Panc1 (cell line): ENCODE data around the gene LBHD1. TPM values are rescaled to one million over a fixed set of nuclear protein-coding genes. Genes with fewer than 3 reads are reported as not detected.

ENCODE experiments used
- ATAC-seq: fragments of 200-7000 bp; cut with Tn5 transposase; 2 replicates; pipeline ENCODE4 v1.9.1; 2020; ENCODE audit warnings: mild to moderate bottlenecking, moderate library complexity
- BruUV-seq: library from RNA; stranded (reverse); fragments of 400-500 nt; replicated peaks from 2 replicates; lab custom pipeline; 2021; lab: Mats Ljungman, UMichigan
- CTCF ChIA-PET: fragments of 300-600 bp; sonication (Branson Sonifier 250); formaldehyde crosslinking; loops from one replicate; lab custom pipeline; 2022; ENCODE audit warnings: antibody characterized with exemption; lab: Charles Lee
- POLR2A ChIA-PET: fragments of 300-600 bp; sonication (Branson Sonifier 250); formaldehyde crosslinking; loops from one replicate; lab custom pipeline; 2022; ENCODE audit warnings: antibody characterized with exemption; lab: Charles Lee
- DNase-seq: peaks from one replicate; pipeline ENCODE4 v3.0.0-alpha.2; 2010; ENCODE audit warnings: low read depth, low spot score
- H3K27ac ChIP-seq: 2 replicates; pipeline ENCODE4 v1.5.1; 2011; ENCODE audit warnings: mild to moderate bottlenecking, low read length, inconsistent platforms
- H3K27me3 ChIP-seq: fragments of 200-500 bp; sonication (Bioruptor generic); 2 replicates; pipeline ENCODE4 v1.6.0; 2014; ENCODE audit warnings: low read length, inconsistent platforms; ENCODE audit not compliant: control insufficient read depth, insufficient read depth
- H3K36me3 ChIP-seq: fragments of 200-500 bp; sonication (Bioruptor generic); 2 replicates; pipeline ENCODE4 v1.5.1; 2014; ENCODE audit warnings: inconsistent platforms, mild to moderate bottlenecking, low read length, moderate library complexity; ENCODE audit not compliant: control insufficient read depth, insufficient read depth
- H3K4me1 ChIP-seq: 2 replicates; pipeline ENCODE4 v1.5.1; 2011; ENCODE audit warnings: inconsistent platforms, mild to moderate bottlenecking, low read length, moderate library complexity; ENCODE audit not compliant: control insufficient read depth, insufficient read depth
- H3K4me3 ChIP-seq, 2 experiments: 2 replicates each; pipeline ENCODE4 v1.5.1; 2011 to 2012; ENCODE audit warnings: low read depth in 2 of 2, low read length in 2 of 2, mild to moderate bottlenecking in 2 of 2, inconsistent platforms in 1 of 2, moderate library complexity in 1 of 2
- H3K9me3 ChIP-seq: fragments of 200-500 bp; sonication (Bioruptor generic); 2 replicates; pipeline ENCODE4 v1.5.1; 2014; ENCODE audit warnings: low read depth, mild to moderate bottlenecking, inconsistent platforms, low read length, moderate library complexity; ENCODE audit not compliant: control insufficient read depth, insufficient read depth
- REST ChIP-seq, 2 experiments: IDR thresholded peaks; 2 replicates each; pipeline ENCODE4 v1.6.1; 2011 to 2012; ENCODE audit warnings: low read depth in 2 of 2, control low read depth in 1 of 2, low read length in 1 of 2, mild to moderate bottlenecking in 1 of 2, moderate library complexity in 1 of 2; ENCODE audit not compliant: insufficient read depth in 1 of 2
- in situ Hi-C: cut with HindIII; loops from 2 replicates; pipeline ENCODE4 v1.10.0; 2016; ENCODE audit warnings: low sequenced_read_pairs, low pct_unique_long_range_greater_than_20kb
- intact Hi-C: fragments of 100-400 bp; cut with micrococcal nuclease; formaldehyde crosslinking; loops from one replicate; pipeline ENCODE4 v1.10.0; 2022; ENCODE audit not compliant: unreplicated experiment
- total RNA-seq: library from RNA; stranded (reverse); gene quantifications from one replicate; pipeline ENCODE4 v1.2.1, GENCODE V29; 2021; ENCODE audit not compliant: unreplicated experiment

Gene LBHD1
- total RNA-seq, 1 experiment from 2014 or later = 15.5 TPM

- Histone ChIP-seq H3K27ac (peak overlapping the region; percentile 63), H3K27me3 (no peaks in the 10 kb centered on the region), H3K4me3 (no peak overlapping the region; a peak in 1 of 4 replicates), H3K9me3 (no peaks in the 10 kb centered on the region), H3K36me3 (no peaks in the 10 kb centered on the region; the same call in 1 of the 2 replicates), H3K4me1 (peaks cover 21% of the 10 kb centered on the region)
- no peak for DNase-seq
- intact Hi-C loops (no loop called here), in situ Hi-C loops (no loop called here)
- TF ChIP-seq REST (IDR thresholded peaks at IDR 0.05; ENCODE audit: insufficient read depth in 1 of 2, low read depth in 2 of 2, low read length in 1 of 2) = no peak
- POLR2A ChIA-PET = no interaction called here
- peak; percentile 14; the same call in 1 of the 2 replicates for ATAC-seq
- CTCF ChIA-PET = interaction anchor here (0.7 kb wide), 1 partner anchor 189 kb away, joined by 3 read pairs; no protein-coding TSS in a partner anchor
- no TSS peak for BruUV-seq
Measured at GRCh38 chr11:62613291-62613778, 58.7 kb downstream of the LBHD1 start.

Other genes starting within 250 kb of the LBHD1 start
- gene AHNAK, start 125.5 kb downstream of the LBHD1 start, total RNA-seq = 844 TPM
- gene EEF1G, start 98.4 kb downstream of the LBHD1 start, total RNA-seq = 1,119 TPM
- gene TUT1, start 80.7 kb downstream of the LBHD1 start, total RNA-seq = 19.9 TPM
- gene MTA2, start 70.4 kb downstream of the LBHD1 start, total RNA-seq = 163 TPM
- 88.8 TPM for gene EML3, start 59.5 kb downstream of the LBHD1 start, total RNA-seq
- gene ROM1, start 59.0 kb downstream of the LBHD1 start, total RNA-seq = 2.7 TPM
- 68.2 TPM for gene B3GAT3, start 50.3 kb downstream of the LBHD1 start, total RNA-seq
- 415 TPM for gene GANAB, start 25.7 kb downstream of the LBHD1 start, total RNA-seq
- 22.0 TPM for gene INTS5, start 19.0 kb downstream of the LBHD1 start, total RNA-seq
- 96.7 TPM for gene C11orf98, start 7.1 kb downstream of the LBHD1 start, total RNA-seq
- 36.9 TPM for gene CSKMT, start 7.0 kb downstream of the LBHD1 start, total RNA-seq
- gene UQCC3, start 594 bp downstream of the LBHD1 start, total RNA-seq = 7.4 TPM
- gene UBXN1, start 6.8 kb upstream of the LBHD1 start, total RNA-seq = 105 TPM
- gene LRRN4CL, start 17.3 kb upstream of the LBHD1 start, total RNA-seq = 0.13 TPM
- 82.1 TPM for gene BSCL2, start 35.2 kb upstream of the LBHD1 start, total RNA-seq
- gene GNG3, start 35.4 kb upstream of the LBHD1 start, total RNA-seq = not detected
- gene HNRNPUL2, start 55.2 kb upstream of the LBHD1 start, total RNA-seq = 47.3 TPM
- 39.4 TPM for gene TTC9C, start 56.2 kb upstream of the LBHD1 start, total RNA-seq
- 12.9 TPM for gene ZBTB3, start 81.9 kb upstream of the LBHD1 start, total RNA-seq
- 114 TPM for gene POLR2G, start 89.3 kb upstream of the LBHD1 start, total RNA-seq
- gene TAF6L, start 99.1 kb upstream of the LBHD1 start, total RNA-seq = 32.6 TPM
- gene TMEM179B, start 115.1 kb upstream of the LBHD1 start, total RNA-seq = 50.9 TPM
- gene TMEM223, start 119.7 kb upstream of the LBHD1 start, total RNA-seq = 20.1 TPM
- 56.7 TPM for gene NXF1, start 133.2 kb upstream of the LBHD1 start, total RNA-seq
- 31.4 TPM for gene STX5, start 159.8 kb upstream of the LBHD1 start, total RNA-seq
- not detected for gene TEX54, start 160.6 kb upstream of the LBHD1 start, total RNA-seq
- 62.9 TPM for gene WDR74, start 167.3 kb upstream of the LBHD1 start, total RNA-seq
- 184 TPM for gene SLC3A2, start 208.6 kb upstream of the LBHD1 start, total RNA-seq
- not detected for gene CHRM1, start 249.1 kb upstream of the LBHD1 start, total RNA-seq